HG02840 (cell line): ENCODE results near the gene BTBD16.

Experiments used
- ATAC-seq: cut with Tn5 transposase; IDR thresholded peaks from one replicate; pipeline ENCODE4 v1.9.1; 2021; ENCODE audit warnings: mild to moderate bottlenecking, moderate library complexity, moderate number of reproducible peaks; ENCODE audit not compliant: unreplicated experiment, low FRiP score

Gene BTBD16

GRCh38 chr10:122336332-122336731, 65.2 kb downstream of the BTBD16 start:
- ATAC-seq, result no peak

GRCh38 chr10:122336961-122337360, 65.9 kb downstream of the BTBD16 start:
- no peak for ATAC-seq

GRCh38 chr10:122338609-122339441, 67.7 kb downstream of the BTBD16 start:
- ATAC-seq, result no peak

GRCh38 chr10:122341141-122341810, 70.2 kb downstream of the BTBD16 start:
- no peak for ATAC-seq

GRCh38 chr10:122342293-122343134, 71.4 kb downstream of the BTBD16 start:
- ATAC-seq, result no peak

- ATAC-seq, result no peak
Observed at GRCh38 chr10:122343135-122343800, 72.2 kb downstream of the BTBD16 start.

- no peak for ATAC-seq
Observed at GRCh38 chr10:122343936-122344335, 72.8 kb downstream of the BTBD16 start.

GRCh38 chr10:122344741-122345258, 73.7 kb downstream of the BTBD16 start:
- no peak for ATAC-seq

GRCh38 chr10:122346326-122346950, 75.3 kb downstream of the BTBD16 start:
- no peak for ATAC-seq

- ATAC-seq, result no peak
Observed at GRCh38 chr10:122347170-122347841, 76.2 kb downstream of the BTBD16 start.

- ATAC-seq, result no peak
Observed at GRCh38 chr10:122348512-122348911, 77.4 kb downstream of the BTBD16 start.

GRCh38 chr10:122348935-122349361, 77.9 kb downstream of the BTBD16 start:
- ATAC-seq, result no peak

GRCh38 chr10:122349758-122350369, 78.8 kb downstream of the BTBD16 start:
- no peak for ATAC-seq

GRCh38 chr10:122350893-122351292, 79.8 kb downstream of the BTBD16 start:
- no peak for ATAC-seq

- ATAC-seq, result no peak
Observed at GRCh38 chr10:122352817-122353525, 81.9 kb downstream of the BTBD16 start.

- no peak for ATAC-seq
Observed at GRCh38 chr10:122354383-122354782, 83.3 kb downstream of the BTBD16 start.

- ATAC-seq, result no peak
Observed at GRCh38 chr10:122357685-122358084, 86.6 kb downstream of the BTBD16 start.

GRCh38 chr10:122359621-122360020, 88.5 kb downstream of the BTBD16 start:
- ATAC-seq, result no peak
